ENCODE data around the gene IGSF9B.

IGSF9B gene

GRCh38 chr11:133984828-133985227, 28.1 kb upstream of the IGSF9B start:
- no peak for DNase-seq

- DNase-seq = no peak
These were observed 27.0 kb upstream of the IGSF9B start for GRCh38 chr11:133983660-133984316.

- DNase-seq = no peak
These were observed 26.1 kb upstream of the IGSF9B start for GRCh38 chr11:133982876-133983275.

GRCh38 chr11:133982151-133982550, 25.4 kb upstream of the IGSF9B start:
- no peak for DNase-seq

- no peak for DNase-seq
These were observed 24.4 kb upstream of the IGSF9B start for GRCh38 chr11:133981156-133981555.

- no peak for DNase-seq
These were observed 23.9 kb upstream of the IGSF9B start for GRCh38 chr11:133980665-133981064.

- DNase-seq = no peak
These were observed 22.0 kb upstream of the IGSF9B start for GRCh38 chr11:133978794-133979193.

- DNase-seq = no peak
These were observed 20.4 kb upstream of the IGSF9B start for GRCh38 chr11:133977067-133977677.

GRCh38 chr11:133975488-133975849, 18.7 kb upstream of the IGSF9B start:
- DNase-seq = no peak

GRCh38 chr11:133974836-133975487, 18.2 kb upstream of the IGSF9B start:
- DNase-seq = no peak

GRCh38 chr11:133971881-133972280, 15.1 kb upstream of the IGSF9B start:
- no peak for DNase-seq

GRCh38 chr11:133969112-133969511, 12.3 kb upstream of the IGSF9B start:
- no peak for DNase-seq

- no peak for DNase-seq
These were observed 11.5 kb upstream of the IGSF9B start for GRCh38 chr11:133968300-133968699.

GRCh38 chr11:133967599-133968238, 11.0 kb upstream of the IGSF9B start:
- DNase-seq = no peak

- DNase-seq = no peak
These were observed 10.3 kb upstream of the IGSF9B start for GRCh38 chr11:133966921-133967598.

- DNase-seq = no peak
These were observed 9.4 kb upstream of the IGSF9B start for GRCh38 chr11:133966172-133966651.

GRCh38 chr11:133965031-133965601, 8.3 kb upstream of the IGSF9B start:
- DNase-seq = no peak

GRCh38 chr11:133964356-133964755, 7.6 kb upstream of the IGSF9B start:
- no peak for DNase-seq

- no peak for DNase-seq
These were observed 5.1 kb upstream of the IGSF9B start for GRCh38 chr11:133961890-133962289.

GRCh38 chr11:133957900-133958299, 1.1 kb upstream of the IGSF9B start:
- no peak for DNase-seq

GRCh38 chr11:133955945-133956421, 785 bp downstream of the IGSF9B start:
- no peak for DNase-seq

GRCh38 chr11:133955081-133955891, 1.5 kb downstream of the IGSF9B start:
- no peak for DNase-seq
